Measurements from ENCODE around the gene SDC1.

- TF ChIP-seq CTCF (IDR thresholded peaks at IDR 0.05; ENCODE audit: poor library complexity) (no peak), EZH2phosphoT487 (IDR thresholded peaks at IDR 0.05; ENCODE audit: low read depth, severe bottlenecking, unreplicated experiment) (no peak), EZH2 (IDR thresholded peaks at IDR 0.05; ENCODE audit: borderline replicate concordance) (no peak)
Observed at GRCh38 chr2:20150806-20151571, 73.9 kb downstream of the SDC1 start.
